Suprapubic skin (tissue), 4 donors: ENCODE data around the gene MVK. TPM values are rescaled to one million over a fixed set of nuclear protein-coding genes. Genes with fewer than 3 reads are reported as not detected.

Experiments
- DNase-seq, 2 donors: peaks; one replicate each; pipeline ENCODE4 v3.0.0-alpha.2; 2019; ENCODE audit warnings: low spot score in 2 of 2
- H3K27ac ChIP-seq: fragments of 200-600 bp; sonication (generic); one replicate; pipeline ENCODE4 v1.5.1; 2019
- H3K27me3 ChIP-seq: fragments of 200-600 bp; sonication (generic); one replicate; pipeline ENCODE4 v1.5.1; 2019
- H3K36me3 ChIP-seq: fragments of 200-600 bp; sonication (generic); one replicate; pipeline ENCODE4 v1.5.1; 2019
- H3K4me1 ChIP-seq: fragments of 200-600 bp; sonication (generic); one replicate; pipeline ENCODE4 v1.5.1; 2019
- H3K4me3 ChIP-seq: fragments of 200-600 bp; sonication (generic); one replicate; pipeline ENCODE4 v1.5.1; 2019; ENCODE audit warnings: mild to moderate bottlenecking
- H3K9me3 ChIP-seq: fragments of 200-600 bp; sonication (generic); one replicate; pipeline ENCODE4 v1.5.1; 2019
- CTCF ChIP-seq, 2 donors: fragments of 200-600 bp in 1 of 2; fragments of 450-650 bp in 1 of 2; sonication (generic) in 1 of 2; IDR thresholded peaks; one replicate each; pipeline ENCODE4 v1.5.1; 2016 to 2019; ENCODE audit warnings: antibody characterized with exemption in 2 of 2, mild to moderate bottlenecking in 1 of 2, moderate library complexity in 1 of 2
- EP300 ChIP-seq: sonication (generic); formaldehyde crosslinking; IDR thresholded peaks from one replicate; pipeline ENCODE4 v1.6.1; 2017; ENCODE audit warnings: antibody characterized with exemption
- POLR2A ChIP-seq, 2 donors: fragments of 450-650 bp; IDR thresholded peaks; one replicate each; pipeline ENCODE4 v1.6.1; 2017; ENCODE audit warnings: antibody characterized with exemption in 2 of 2, mild to moderate bottlenecking in 2 of 2, moderate library complexity in 2 of 2
- POLR2AphosphoS5 ChIP-seq, 3 donors: sonication (generic); formaldehyde crosslinking; IDR thresholded peaks; one replicate each; pipeline ENCODE4 v1.6.1; 2017; ENCODE audit warnings: antibody characterized with exemption in 3 of 3
- WGBS: methylation state at CpG from one replicate; pipeline ENCODE4 v1.1.5; 2018; 5-methylcytosine and 5-hydroxymethylcytosine counted together
- total RNA-seq, 4 donors: library from RNA; depleted of rRNA; stranded (reverse); fragments of >200 nt; gene quantifications; one replicate each; pipeline ENCODE4 v1.1.0, GENCODE V29; 2016

The MVK gene
- total RNA-seq, 4 donors from 2014 or later: 30.1 to 62.1 (median 37.2) TPM

GRCh38 chr12:109625749-109626377 lies 52.3 kb downstream of the MVK start:
- H3K4me3 ChIP-seq: no peak overlapping the region
- TF ChIP-seq EP300: no peak
- no peak for TF ChIP-seq POLR2A (IDR thresholded peaks at IDR 0.05)
- TF ChIP-seq CTCF (IDR thresholded peaks at IDR 0.05): no peak
- no peak for TF ChIP-seq POLR2AphosphoS5 (IDR thresholded peaks at IDR 0.05)
- H3K27ac ChIP-seq: no peak overlapping the region
- no peak for DNase-seq
- peaks cover 15% of the 10 kb centered on the region for H3K4me1 ChIP-seq
- WGBS: 77% methylated on average over 12 of the region's 12 CpGs
- H3K9me3 ChIP-seq: no peaks in the 10 kb centered on the region
- H3K36me3 ChIP-seq: no peaks in the 10 kb centered on the region
- H3K27me3 ChIP-seq: peaks cover 13% of the 10 kb centered on the region

GRCh38 chr12:109626378-109627115 lies 53.0 kb downstream of the MVK start:
- no peak overlapping the region for H3K27ac ChIP-seq
- no peak for DNase-seq
- H3K4me3 ChIP-seq: no peak overlapping the region
- peaks cover 20% of the 10 kb centered on the region for H3K27me3 ChIP-seq
- TF ChIP-seq POLR2AphosphoS5 (IDR thresholded peaks at IDR 0.05): no peak
- TF ChIP-seq CTCF (IDR thresholded peaks at IDR 0.05): no peak
- TF ChIP-seq EP300: no peak
- no peak for TF ChIP-seq POLR2A (IDR thresholded peaks at IDR 0.05)
- H3K4me1 ChIP-seq: peaks cover 9% of the 10 kb centered on the region
- WGBS: 74% methylated on average over 5 of the region's 7 CpGs
- no peaks in the 10 kb centered on the region for H3K9me3 ChIP-seq
- no peaks in the 10 kb centered on the region for H3K36me3 ChIP-seq

- no peak overlapping the region for H3K27ac ChIP-seq
- TF ChIP-seq POLR2AphosphoS5 (IDR thresholded peaks at IDR 0.05) (no peak), CTCF (IDR thresholded peaks at IDR 0.05) (no peak), POLR2A (IDR thresholded peaks at IDR 0.05) (no peak), EP300 (no peak)
- H3K4me1 ChIP-seq: no peaks in the 10 kb centered on the region
- H3K27me3 ChIP-seq: peaks cover 24% of the 10 kb centered on the region
- DNase-seq: no peak
- no peak overlapping the region for H3K4me3 ChIP-seq
- no peaks in the 10 kb centered on the region for H3K36me3 ChIP-seq
- H3K9me3 ChIP-seq: no peaks in the 10 kb centered on the region
- 60% methylated on average over 3 of the region's 7 CpGs for WGBS
These were observed 54.0 kb downstream of the MVK start for GRCh38 chr12:109627633-109628032.

- H3K4me1 ChIP-seq: no peaks in the 10 kb centered on the region
- 89% methylated on average over 5 of the region's 5 CpGs for WGBS
These were observed 56.5 kb downstream of the MVK start for GRCh38 chr12:109630107-109630506.

GRCh38 chr12:109630815-109631214 lies 57.2 kb downstream of the MVK start:
- H3K36me3 ChIP-seq: no peaks in the 10 kb centered on the region
- H3K9me3 ChIP-seq: no peaks in the 10 kb centered on the region
- no peak overlapping the region for H3K27ac ChIP-seq
- DNase-seq: no peak
- 52% methylated on average over 7 of the region's 13 CpGs for WGBS
- H3K4me3 ChIP-seq: no peak overlapping the region
- peaks cover 24% of the 10 kb centered on the region for H3K27me3 ChIP-seq
- H3K4me1 ChIP-seq: no peaks in the 10 kb centered on the region
- TF ChIP-seq CTCF (IDR thresholded peaks at IDR 0.05) (no peak), POLR2A (IDR thresholded peaks at IDR 0.05) (no peak), POLR2AphosphoS5 (IDR thresholded peaks at IDR 0.05) (no peak), EP300 (no peak)

More at GRCh38 chr12:109630107-109630506, 56.5 kb downstream of the MVK start:
- H3K4me3 ChIP-seq: no peak overlapping the region
- DNase-seq: no peak
- no peak overlapping the region for H3K27ac ChIP-seq
- no peaks in the 10 kb centered on the region for H3K36me3 ChIP-seq
- H3K9me3 ChIP-seq: no peaks in the 10 kb centered on the region
- TF ChIP-seq POLR2AphosphoS5 (IDR thresholded peaks at IDR 0.05): no peak
- peaks cover 24% of the 10 kb centered on the region for H3K27me3 ChIP-seq
